SK-N-MC (cell line): Measurements from ENCODE around the gene ODC1.

Source experiments
- EZH2 ChIP-seq: fragments of 200-600 bp; sonication (generic); IDR thresholded peaks from one replicate; pipeline ENCODE4 v1.6.1; 2017; ENCODE audit warnings: antibody characterized with exemption
- FOXP2 ChIP-seq: optimal IDR thresholded peaks from 2 replicates; pipeline ENCODE3; 2011; ENCODE audit warnings: mild to moderate bottlenecking, moderate library complexity; ENCODE audit not compliant: insufficient read depth; ENCODE audit errors: extremely low read length, control extremely low read depth
- POLR2AphosphoS5 ChIP-seq: IDR thresholded peaks from 2 replicates; pipeline ENCODE4 v1.6.1; 2012; ENCODE audit warnings: mild to moderate bottlenecking, low read depth, low read length, borderline replicate concordance

- no peak; the same call in 1 of the 2 replicates for TF ChIP-seq POLR2AphosphoS5
- no peak for TF ChIP-seq EZH2
- no peak for TF ChIP-seq FOXP2
Measured at GRCh38 chr2:10439185-10439879, 8.8 kb downstream of the ODC1 start.
